C4-2B (cell line): ENCODE measurements around the gene OR2B2.

ENCODE experiments used
- ZFX ChIP-seq: fragments of 450-650 bp; IDR thresholded peaks from 2 replicates; pipeline ENCODE4 v1.6.1; 2017
- TF ChIP-seq, protein P1 (sequence below): fragments of 450-650 bp; conservative IDR thresholded peaks from 2 replicates; pipeline ENCODE4 v1.5.1; 2017; ENCODE audit warnings: mild to moderate bottlenecking

GRCh38 chr6:27931209-27931608 lies 19.0 kb upstream of the OR2B2 start:
- TF ChIP-seq, protein P1, sequence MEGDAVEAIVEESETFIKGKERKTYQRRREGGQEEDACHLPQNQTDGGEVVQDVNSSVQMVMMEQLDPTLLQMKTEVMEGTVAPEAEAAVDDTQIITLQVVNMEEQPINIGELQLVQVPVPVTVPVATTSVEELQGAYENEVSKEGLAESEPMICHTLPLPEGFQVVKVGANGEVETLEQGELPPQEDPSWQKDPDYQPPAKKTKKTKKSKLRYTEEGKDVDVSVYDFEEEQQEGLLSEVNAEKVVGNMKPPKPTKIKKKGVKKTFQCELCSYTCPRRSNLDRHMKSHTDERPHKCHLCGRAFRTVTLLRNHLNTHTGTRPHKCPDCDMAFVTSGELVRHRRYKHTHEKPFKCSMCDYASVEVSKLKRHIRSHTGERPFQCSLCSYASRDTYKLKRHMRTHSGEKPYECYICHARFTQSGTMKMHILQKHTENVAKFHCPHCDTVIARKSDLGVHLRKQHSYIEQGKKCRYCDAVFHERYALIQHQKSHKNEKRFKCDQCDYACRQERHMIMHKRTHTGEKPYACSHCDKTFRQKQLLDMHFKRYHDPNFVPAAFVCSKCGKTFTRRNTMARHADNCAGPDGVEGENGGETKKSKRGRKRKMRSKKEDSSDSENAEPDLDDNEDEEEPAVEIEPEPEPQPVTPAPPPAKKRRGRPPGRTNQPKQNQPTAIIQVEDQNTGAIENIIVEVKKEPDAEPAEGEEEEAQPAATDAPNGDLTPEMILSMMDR, result no peak
- no peak for TF ChIP-seq ZFX
